GM06990 (cell line): ENCODE measurements around the gene UBE2D4.
"Not testable (repeated sequence)": the region's sequence is repeated elsewhere in the genome, so short reads cannot be mapped to it uniquely, and the experiment has no call there.

Experiments used
- DNase-seq: peaks from one replicate; pipeline ENCODE4 v3.0.0-alpha.2; 2011; ENCODE audit not compliant: insufficient read length; ENCODE audit errors: extremely low read depth
- H3K27me3 ChIP-seq: replicated peaks from 2 replicates; pipeline ENCODE4 v1.6.0; 2011; ENCODE audit warnings: low read length; ENCODE audit not compliant: control insufficient read depth, insufficient read depth
- H3K36me3 ChIP-seq: 2 replicates; pipeline ENCODE4 v1.5.1; 2011; ENCODE audit warnings: low read length; ENCODE audit not compliant: control insufficient read depth, insufficient read depth
- H3K4me3 ChIP-seq: replicated peaks from 2 replicates; pipeline ENCODE4 v1.5.1; 2011; ENCODE audit warnings: low read depth, mild to moderate bottlenecking, control low read depth, low read length
- TF ChIP-seq, protein P1 (sequence below): IDR thresholded peaks from 2 replicates; pipeline ENCODE4 v1.5.1; 2011; ENCODE audit warnings: low read length, control low read depth, mild to moderate bottlenecking, inconsistent platforms; ENCODE audit not compliant: insufficient read depth, poor library complexity, severe bottlenecking

Gene UBE2D4

DNA sequence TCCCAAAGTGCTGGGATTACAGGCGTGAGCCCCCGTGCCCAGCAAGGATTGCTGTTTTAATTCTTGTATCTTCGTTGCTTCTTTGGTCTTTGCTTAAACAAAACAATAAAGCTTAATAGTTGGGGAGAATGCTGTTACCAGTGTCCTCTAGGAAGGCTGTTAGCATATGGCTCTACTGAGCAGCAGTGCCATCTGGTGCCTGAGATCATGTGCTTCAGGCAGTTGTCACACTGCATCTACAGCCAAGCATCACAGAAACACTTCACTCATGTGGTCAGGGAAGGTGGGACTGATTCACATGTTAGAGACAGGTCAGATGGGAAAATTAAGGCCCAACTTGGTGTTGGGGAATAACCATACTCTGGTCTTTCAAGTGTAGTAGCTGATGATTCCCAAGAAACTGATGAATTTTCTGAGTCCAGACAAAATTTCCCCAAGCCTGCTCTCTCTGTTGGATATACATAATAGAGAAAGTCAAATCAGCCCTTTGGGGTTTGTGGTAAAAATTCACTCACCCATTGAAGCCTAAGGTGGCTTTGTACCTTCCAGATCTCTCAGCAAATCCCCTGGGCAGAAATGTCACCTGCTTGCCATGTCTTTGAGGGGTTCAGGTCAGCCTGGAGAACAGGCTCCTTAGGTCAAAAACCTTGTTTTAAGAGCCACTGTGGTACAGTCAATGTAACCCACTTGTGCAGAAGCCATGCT, 28.4 kb downstream of the UBE2D4 start:
- Histone ChIP-seq H3K36me3 (0 out of 2 replicates have a peak, but pooled peaks cover 1% of the 10 kb centered on the region), H3K4me3 (no peak overlapping the region), H3K27me3 (no peaks in the 10 kb centered on the region)
- TF ChIP-seq, protein P1, sequence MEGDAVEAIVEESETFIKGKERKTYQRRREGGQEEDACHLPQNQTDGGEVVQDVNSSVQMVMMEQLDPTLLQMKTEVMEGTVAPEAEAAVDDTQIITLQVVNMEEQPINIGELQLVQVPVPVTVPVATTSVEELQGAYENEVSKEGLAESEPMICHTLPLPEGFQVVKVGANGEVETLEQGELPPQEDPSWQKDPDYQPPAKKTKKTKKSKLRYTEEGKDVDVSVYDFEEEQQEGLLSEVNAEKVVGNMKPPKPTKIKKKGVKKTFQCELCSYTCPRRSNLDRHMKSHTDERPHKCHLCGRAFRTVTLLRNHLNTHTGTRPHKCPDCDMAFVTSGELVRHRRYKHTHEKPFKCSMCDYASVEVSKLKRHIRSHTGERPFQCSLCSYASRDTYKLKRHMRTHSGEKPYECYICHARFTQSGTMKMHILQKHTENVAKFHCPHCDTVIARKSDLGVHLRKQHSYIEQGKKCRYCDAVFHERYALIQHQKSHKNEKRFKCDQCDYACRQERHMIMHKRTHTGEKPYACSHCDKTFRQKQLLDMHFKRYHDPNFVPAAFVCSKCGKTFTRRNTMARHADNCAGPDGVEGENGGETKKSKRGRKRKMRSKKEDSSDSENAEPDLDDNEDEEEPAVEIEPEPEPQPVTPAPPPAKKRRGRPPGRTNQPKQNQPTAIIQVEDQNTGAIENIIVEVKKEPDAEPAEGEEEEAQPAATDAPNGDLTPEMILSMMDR, result peak; percentile 63
- no peak for DNase-seq

DNA sequence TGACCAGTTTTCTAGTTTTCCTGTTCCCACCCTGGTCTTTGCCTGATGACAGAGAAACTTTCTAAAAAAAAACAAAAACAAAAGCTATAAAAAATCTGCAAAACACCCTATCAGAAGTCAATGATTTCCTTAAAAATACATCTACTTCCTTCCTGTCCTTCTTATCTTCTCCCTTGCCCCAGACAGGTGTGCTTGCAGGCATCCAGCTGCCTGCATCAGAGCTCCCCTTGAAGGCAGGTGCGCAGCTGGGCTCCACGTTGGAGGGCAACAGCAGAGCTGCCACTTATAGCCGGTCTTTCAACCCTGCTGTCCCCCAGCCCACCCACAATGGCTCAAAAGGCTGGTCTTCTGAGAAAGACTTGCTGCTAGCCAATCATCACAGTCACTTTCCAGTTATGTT, 29.8 kb downstream of the UBE2D4 start:
- DNase-seq, result no peak
- H3K27me3 ChIP-seq, result no peaks in the 10 kb centered on the region
- TF ChIP-seq, protein P1, result no peak
- H3K36me3 ChIP-seq, result 0 out of 2 replicates have a peak, but pooled peaks cover 1% of the 10 kb centered on the region
- H3K4me3 ChIP-seq, result no peak overlapping the region

DNA sequence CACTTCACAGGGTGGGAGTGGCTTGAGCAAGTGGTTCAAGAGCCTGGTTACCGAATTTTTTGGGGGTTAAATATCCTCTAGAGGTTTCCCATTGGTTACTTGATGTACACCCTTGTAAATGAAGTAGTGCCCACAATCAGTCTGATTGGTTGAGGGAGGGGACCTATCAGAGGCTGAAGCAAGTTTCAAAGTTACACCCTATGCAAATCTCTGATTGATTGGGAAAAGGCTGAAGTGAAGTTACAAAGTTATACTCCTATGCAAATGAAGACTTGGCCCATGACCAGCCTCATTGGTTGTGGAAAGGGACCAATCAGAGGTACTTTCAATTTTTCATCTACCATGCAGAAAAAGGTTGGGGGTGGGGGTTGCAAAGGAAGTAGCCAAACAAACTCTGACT, 34.7 kb downstream of the UBE2D4 start:
- Histone ChIP-seq H3K27me3 (no peaks in the 10 kb centered on the region), H3K4me3 (no peak overlapping the region), H3K36me3 (no peaks in the 10 kb centered on the region)
- no peak for DNase-seq
- TF ChIP-seq, protein P1, result no peak

DNA sequence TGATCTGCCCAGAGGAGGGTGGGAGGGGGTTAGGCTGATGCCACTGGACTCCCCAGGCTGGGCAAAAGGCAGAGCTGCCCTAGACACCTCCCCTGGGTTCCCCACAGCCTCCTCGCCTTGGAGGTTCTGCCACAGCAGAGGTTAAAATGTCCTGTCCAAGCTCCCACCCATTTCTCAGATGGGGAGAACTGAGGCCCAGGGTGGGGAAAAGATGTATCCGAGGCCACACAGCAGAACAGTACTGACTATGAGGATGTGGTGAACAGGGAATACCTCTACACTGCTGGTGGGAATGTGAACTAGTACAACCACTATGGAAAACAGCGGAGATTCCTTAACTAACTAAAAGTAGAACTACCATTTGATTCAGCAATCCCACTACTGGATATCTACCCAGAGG, 40.2 kb downstream of the UBE2D4 start:
- not testable (repeated sequence) for DNase-seq, H3K4me3 ChIP-seq, H3K36me3 ChIP-seq, H3K27me3 ChIP-seq

DNA sequence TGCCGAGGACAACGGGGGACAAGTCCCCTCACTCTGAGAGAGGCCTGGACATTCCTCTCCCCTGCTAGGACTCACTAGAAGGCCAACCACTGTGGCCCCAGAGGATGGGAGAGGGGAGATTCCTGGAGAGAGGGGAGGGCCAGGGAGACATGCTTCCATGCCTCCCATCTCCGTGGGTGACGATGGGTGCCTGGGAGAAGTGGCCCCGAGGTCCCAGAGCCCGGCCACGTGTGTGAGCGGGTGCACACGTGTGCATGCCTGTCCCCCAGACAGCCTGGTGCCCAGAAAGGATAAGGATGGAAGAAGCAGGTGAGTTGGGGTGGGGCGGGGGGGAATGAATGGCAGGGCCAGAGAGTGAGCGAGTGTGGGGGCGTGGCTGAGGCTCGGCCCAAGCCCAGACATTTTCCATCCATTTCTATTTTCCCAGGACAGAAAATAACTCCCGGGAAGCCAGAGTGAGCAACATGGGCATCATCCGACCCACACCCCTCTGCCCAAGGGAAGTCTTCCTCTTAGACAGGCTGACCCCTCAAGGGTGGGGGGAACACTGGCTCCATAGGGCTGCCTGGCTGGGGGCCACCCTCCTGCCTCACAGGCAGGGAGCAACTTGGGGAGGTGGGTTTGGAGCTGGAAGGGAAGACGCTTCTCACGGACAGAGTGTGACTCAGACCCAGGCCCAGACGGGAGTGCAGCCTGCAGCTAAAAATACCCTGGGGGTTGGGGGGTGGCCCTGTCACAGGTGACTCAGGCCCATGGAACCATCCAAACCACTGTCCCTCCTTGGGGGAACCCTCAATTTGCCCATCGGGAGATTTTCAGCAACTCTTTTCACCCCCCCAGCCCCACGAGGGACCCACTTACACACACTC, 42.2 kb downstream of the UBE2D4 start:
- not testable (repeated sequence) for DNase-seq

DNA sequence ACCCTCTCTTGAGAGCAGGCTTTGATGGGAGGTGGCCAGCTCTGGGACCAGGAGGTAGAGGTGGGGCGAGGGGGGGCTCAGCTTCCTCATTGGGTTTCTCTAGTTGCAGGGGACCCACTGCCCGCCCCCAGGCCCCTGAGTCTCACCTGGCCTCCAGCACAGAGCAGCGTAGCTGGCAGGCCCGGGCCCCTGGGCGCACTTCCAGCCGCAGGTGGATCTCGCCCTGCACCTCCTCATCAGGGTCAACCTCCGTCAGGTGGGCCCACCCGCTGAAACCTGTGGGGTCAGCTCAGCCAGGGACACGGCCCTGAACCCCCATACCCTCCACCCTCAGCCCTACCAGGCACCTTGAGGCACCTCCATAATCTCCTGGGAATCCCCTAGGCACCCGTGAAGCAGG, 43.4 kb downstream of the UBE2D4 start:
- not testable (repeated sequence) for H3K36me3 ChIP-seq, DNase-seq, H3K4me3 ChIP-seq, H3K27me3 ChIP-seq

More for the DNA sequence above, 42.2 kb downstream of the UBE2D4 start:
- H3K36me3 ChIP-seq, H3K4me3 ChIP-seq, H3K27me3 ChIP-seq: not testable (repeated sequence)

DNA sequence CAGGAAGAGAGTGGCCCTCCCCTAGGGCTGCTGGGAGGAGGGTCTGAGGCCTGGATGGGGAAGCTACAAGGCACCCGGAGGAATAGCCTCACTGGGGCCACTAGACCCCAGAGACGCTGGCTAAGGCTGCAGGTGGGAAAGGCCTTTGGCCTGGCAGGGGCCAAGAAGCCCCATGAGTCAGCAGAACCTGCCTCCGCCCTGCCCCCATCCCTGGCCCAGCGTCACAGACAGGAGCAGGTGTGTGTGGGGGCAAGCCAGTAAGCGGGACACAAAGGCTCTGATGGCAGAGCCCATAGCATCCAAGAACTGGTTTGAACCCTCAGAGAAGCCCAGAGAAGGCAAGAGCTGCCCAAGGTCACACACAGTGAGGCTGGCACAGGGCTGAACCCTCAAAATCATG, 44.5 kb downstream of the UBE2D4 start:
- not testable (repeated sequence) for H3K27me3 ChIP-seq, DNase-seq, H3K4me3 ChIP-seq, H3K36me3 ChIP-seq

DNA sequence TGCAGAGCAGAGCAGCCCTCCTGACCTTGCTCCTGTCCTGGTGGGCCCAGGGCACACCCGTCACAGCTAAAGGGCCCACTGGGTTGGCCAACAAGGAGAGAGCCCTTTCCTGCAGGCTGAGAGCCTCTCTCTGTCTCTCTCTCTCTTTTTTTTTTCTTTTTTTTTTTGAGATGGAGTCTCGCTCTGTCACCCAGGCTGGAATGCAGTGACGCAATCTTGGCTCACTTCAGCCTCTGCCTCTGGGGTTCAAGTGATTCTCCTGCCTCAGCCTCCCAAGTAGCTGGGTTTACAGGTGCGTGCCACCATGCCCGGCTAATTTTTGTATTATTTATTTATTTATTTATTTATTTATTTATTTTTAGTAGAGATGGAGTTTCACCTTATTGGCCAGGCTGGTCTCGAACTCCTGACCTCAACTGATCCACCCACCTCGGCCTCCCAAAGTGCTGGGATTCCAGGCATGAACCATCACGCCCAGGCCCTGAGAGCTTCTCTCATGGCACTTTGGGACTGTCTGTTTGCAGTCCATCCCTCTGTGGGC, 47.9 kb downstream of the UBE2D4 start:
- not testable (repeated sequence) for H3K27me3 ChIP-seq, DNase-seq, H3K4me3 ChIP-seq, H3K36me3 ChIP-seq

DNA sequence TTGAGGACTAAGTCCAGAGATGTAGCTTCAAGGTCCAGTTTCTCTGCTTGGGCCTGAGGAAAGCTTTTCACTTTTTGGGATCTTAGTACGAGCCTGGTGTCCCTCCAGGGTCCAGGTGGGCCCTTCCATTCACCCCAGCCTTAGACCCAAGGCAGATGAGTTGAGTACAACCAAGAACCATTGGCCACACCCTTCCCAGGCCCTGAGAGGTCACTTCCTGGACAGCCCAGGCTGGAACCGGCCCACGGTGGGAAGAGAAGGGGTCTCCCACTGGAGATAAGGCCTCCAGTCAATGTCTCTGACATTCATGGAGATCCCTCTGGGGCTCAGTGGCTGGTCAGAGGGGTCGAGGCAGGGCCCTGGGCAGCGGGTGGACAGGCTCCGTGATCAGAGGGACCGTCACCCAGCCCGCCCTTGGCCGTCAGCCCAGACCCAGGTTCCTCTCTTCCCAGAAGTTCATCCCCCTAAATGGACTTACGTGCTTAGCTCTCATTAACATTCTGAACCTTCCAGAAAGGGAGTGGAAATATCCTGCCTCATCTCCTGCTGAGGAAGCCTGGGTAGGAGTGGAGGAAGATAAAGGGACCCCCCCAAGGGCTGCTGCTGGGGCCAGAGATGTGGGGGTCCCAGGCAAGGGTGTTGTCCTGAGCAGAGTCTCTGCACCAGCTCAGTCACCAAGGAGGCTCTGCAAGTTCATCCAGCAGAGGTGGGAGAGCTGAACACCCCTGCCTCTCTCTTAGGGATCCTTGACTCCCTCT, 48.7 kb downstream of the UBE2D4 start:
- H3K4me3 ChIP-seq, DNase-seq, H3K36me3 ChIP-seq, H3K27me3 ChIP-seq: not testable (repeated sequence)
